ENCODE results near the gene ABO. TPM values are rescaled to one million over a fixed set of nuclear protein-coding genes. Genes with fewer than 3 reads are reported as not detected.
"Not testable (repeated sequence)": the region's sequence is repeated elsewhere in the genome, so short reads cannot be mapped to it uniquely, and the experiment has no call there.

The ABO gene
- total and polyA plus RNA-seq, 2 experiments from 2014 or later: not detected

GRCh38 chr9:133235549-133236222, 39.3 kb downstream of the ABO start:
- no peak overlapping the region for H3K4me2 ChIP-seq (ENCODE audit: unreplicated experiment)
- 60 to 66% methylated on average over 10 to 11 of the region's 11 CpGs for WGBS, 2 experiments (ENCODE audit: low coverage in 1 of 2, low lambda C conversion rate in 2 of 2, missing lambda C conversion rate in 2 of 2)
- no peaks in the 10 kb centered on the region for H3K79me2 ChIP-seq (ENCODE audit: insufficient read depth)
- H3K27me3 ChIP-seq (replicated peaks; ENCODE audit: insufficient read depth): no peaks in the 10 kb centered on the region
- H3K4me3 ChIP-seq: no peak overlapping the region
- no peak for TF ChIP-seq EZH2phosphoT487 (IDR thresholded peaks at IDR 0.05; ENCODE audit: insufficient read depth, low read depth)
- TF ChIP-seq EZH2 (IDR thresholded peaks at IDR 0.05; ENCODE audit: insufficient read depth, poor library complexity, severe bottlenecking): no peak
- 0 out of 2 replicates have a peak, but pooled peaks cover 5% of the 10 kb centered on the region for H3F3A ChIP-seq (ENCODE audit: insufficient read depth)
- no peaks in the 10 kb centered on the region for H3K9me3 ChIP-seq (ENCODE audit: low read depth)
- H3K9ac ChIP-seq: no peak overlapping the region
- no peaks in the 10 kb centered on the region for H3K4me1 ChIP-seq (ENCODE audit: insufficient read depth)
- DNase-seq: no peak
- H3K27ac ChIP-seq: no peak overlapping the region
- H3K9me2 ChIP-seq (ENCODE audit: insufficient read depth): no peaks in the 10 kb centered on the region
- no peaks in the 10 kb centered on the region for H4K20me1 ChIP-seq (ENCODE audit: insufficient read depth)
- in situ Hi-C loops (cut with MboI): no loop called here
- no peak overlapping the region for H2AFZ ChIP-seq
- no peaks in the 10 kb centered on the region for H3K36me3 ChIP-seq (ENCODE audit: low read depth)

GRCh38 chr9:133234577-133235322, 40.3 kb downstream of the ABO start:
- no peak for TF ChIP-seq EZH2 (IDR thresholded peaks at IDR 0.05; ENCODE audit: insufficient read depth, poor library complexity, severe bottlenecking)
- TF ChIP-seq EZH2phosphoT487 (IDR thresholded peaks at IDR 0.05; ENCODE audit: insufficient read depth, low read depth): no peak
- in situ Hi-C loops (cut with MboI): no loop called here
- Histone ChIP-seq H3F3A (ENCODE audit: insufficient read depth) (0 out of 2 replicates have a peak, but pooled peaks cover 5% of the 10 kb centered on the region), H3K36me3 (ENCODE audit: low read depth) (no peaks in the 10 kb centered on the region), H3K9ac (no peak overlapping the region), H3K4me3 (no peak overlapping the region), H4K20me1 (ENCODE audit: insufficient read depth) (no peaks in the 10 kb centered on the region), H3K79me2 (ENCODE audit: insufficient read depth) (no peaks in the 10 kb centered on the region), H3K4me1 (ENCODE audit: insufficient read depth) (no peaks in the 10 kb centered on the region), H2AFZ (no peak overlapping the region), H3K27me3 (replicated peaks; ENCODE audit: insufficient read depth) (0 out of 2 replicates have a peak, but pooled peaks cover 4% of the 10 kb centered on the region), H3K4me2 (ENCODE audit: unreplicated experiment) (no peak overlapping the region), H3K27ac (no peak overlapping the region), H3K9me2 (ENCODE audit: insufficient read depth) (no peaks in the 10 kb centered on the region), H3K9me3 (ENCODE audit: low read depth) (no peaks in the 10 kb centered on the region)
- WGBS, 2 experiments (ENCODE audit: low coverage in 1 of 2, low lambda C conversion rate in 2 of 2, missing lambda C conversion rate in 2 of 2): 81 to 84% methylated on average over 20 to 31 of the region's 31 CpGs
- DNase-seq: no peak

GRCh38 chr9:133233681-133234432, 41.1 kb downstream of the ABO start:
- DNase-seq: no peak

GRCh38 chr9:133231934-133232568, 43.0 kb downstream of the ABO start:
- H3K4me1 ChIP-seq (ENCODE audit: insufficient read depth); H3K4me3 ChIP-seq; H3K79me2 ChIP-seq (ENCODE audit: insufficient read depth); H2AFZ ChIP-seq; H3K27me3 ChIP-seq (replicated peaks; ENCODE audit: insufficient read depth); H3K4me2 ChIP-seq (ENCODE audit: unreplicated experiment); H4K20me1 ChIP-seq (ENCODE audit: insufficient read depth); H3K27ac ChIP-seq; H3F3A ChIP-seq (ENCODE audit: insufficient read depth); H3K36me3 ChIP-seq (ENCODE audit: low read depth); H3K9me3 ChIP-seq (ENCODE audit: low read depth); H3K9me2 ChIP-seq (ENCODE audit: insufficient read depth); in situ Hi-C loops (cut with MboI); DNase-seq; H3K9ac ChIP-seq: not testable (repeated sequence)
- 65 to 67% methylated on average over 24 of the region's 24 CpGs for WGBS, 2 experiments (ENCODE audit: low coverage in 1 of 2, low lambda C conversion rate in 2 of 2, missing lambda C conversion rate in 2 of 2)

More at GRCh38 chr9:133233681-133234432, 41.1 kb downstream of the ABO start:
- H3K9me2 ChIP-seq (ENCODE audit: insufficient read depth): no peaks in the 10 kb centered on the region
- H3K4me1 ChIP-seq (ENCODE audit: insufficient read depth): no peaks in the 10 kb centered on the region
- no peak overlapping the region for H3K4me3 ChIP-seq
- no peaks in the 10 kb centered on the region for H3K79me2 ChIP-seq (ENCODE audit: insufficient read depth)
- 68 to 69% methylated on average over 27 to 32 of the region's 32 CpGs for WGBS, 2 experiments (ENCODE audit: low coverage in 1 of 2, low lambda C conversion rate in 2 of 2, missing lambda C conversion rate in 2 of 2)
- no peak overlapping the region for H3K4me2 ChIP-seq (ENCODE audit: unreplicated experiment)
- no peak overlapping the region for H2AFZ ChIP-seq
- no peak overlapping the region for H3K9ac ChIP-seq
- in situ Hi-C loops (cut with MboI): no loop called here
- 0 out of 2 replicates have a peak, but pooled peaks cover 6% of the 10 kb centered on the region for H3K27me3 ChIP-seq (replicated peaks; ENCODE audit: insufficient read depth)
- no peaks in the 10 kb centered on the region for H3K36me3 ChIP-seq (ENCODE audit: low read depth)
- no peaks in the 10 kb centered on the region for H4K20me1 ChIP-seq (ENCODE audit: insufficient read depth)
- H3K9me3 ChIP-seq (ENCODE audit: low read depth): no peaks in the 10 kb centered on the region
- TF ChIP-seq EZH2 (IDR thresholded peaks at IDR 0.05; ENCODE audit: insufficient read depth, poor library complexity, severe bottlenecking) (no peak), EZH2phosphoT487 (IDR thresholded peaks at IDR 0.05; ENCODE audit: insufficient read depth, low read depth) (no peak)
- H3K27ac ChIP-seq: no peak overlapping the region
- 0 out of 2 replicates have a peak, but pooled peaks cover 5% of the 10 kb centered on the region for H3F3A ChIP-seq (ENCODE audit: insufficient read depth)

GRCh38 chr9:133230514-133230913, 44.5 kb downstream of the ABO start:
- WGBS, 2 experiments (ENCODE audit: low coverage in 1 of 2, low lambda C conversion rate in 2 of 2, missing lambda C conversion rate in 2 of 2): 66 to 67% methylated on average over 7 of the region's 7 CpGs
- H3K4me2 ChIP-seq (ENCODE audit: unreplicated experiment); H4K20me1 ChIP-seq (ENCODE audit: insufficient read depth); H3K4me1 ChIP-seq (ENCODE audit: insufficient read depth); H3K9me3 ChIP-seq (ENCODE audit: low read depth); DNase-seq; H3K27ac ChIP-seq; H3K79me2 ChIP-seq (ENCODE audit: insufficient read depth); H3K36me3 ChIP-seq (ENCODE audit: low read depth); in situ Hi-C loops (cut with MboI); H3F3A ChIP-seq (ENCODE audit: insufficient read depth); H3K27me3 ChIP-seq (replicated peaks; ENCODE audit: insufficient read depth); H2AFZ ChIP-seq; H3K9me2 ChIP-seq (ENCODE audit: insufficient read depth); H3K4me3 ChIP-seq; H3K9ac ChIP-seq: not testable (repeated sequence)
